Mucosa of rectum (tissue), 2 donors: ENCODE measurements around the gene SPOCD1.

ENCODE experiments used
- H3K27ac ChIP-seq, 2 donors: one replicate each; pipeline ENCODE4 v1.7.0; 2013; ENCODE audit warnings: inconsistent platforms in 2 of 2, low read depth in 2 of 2, low read length in 2 of 2
- H3K27me3 ChIP-seq, 2 donors: one replicate each; pipeline ENCODE4 v1.7.0; 2013; ENCODE audit warnings: low read length in 2 of 2; ENCODE audit not compliant: control insufficient read depth in 2 of 2, insufficient read depth in 2 of 2
- H3K36me3 ChIP-seq, 2 donors: one replicate each; pipeline ENCODE4 v1.7.0; 2013; ENCODE audit warnings: low read length in 2 of 2; ENCODE audit not compliant: control insufficient read depth in 2 of 2, insufficient read depth in 2 of 2
- H3K4me1 ChIP-seq, 2 donors: one replicate each; pipeline ENCODE4 v1.7.0; 2013; ENCODE audit warnings: low read length in 2 of 2, mild to moderate bottlenecking in 1 of 2; ENCODE audit not compliant: control insufficient read depth in 2 of 2, insufficient read depth in 2 of 2
- H3K4me3 ChIP-seq, 2 donors: one replicate each; pipeline ENCODE4 v1.7.0; 2013; ENCODE audit warnings: low read length in 2 of 2
- H3K9ac ChIP-seq, 2 donors: one replicate each; pipeline ENCODE4 v1.7.0; 2013; ENCODE audit warnings: low read length in 2 of 2, low read depth in 1 of 2, mild to moderate bottlenecking in 1 of 2
- H3K9me3 ChIP-seq, 2 donors: one replicate each; pipeline ENCODE4 v1.7.0; 2013; ENCODE audit warnings: low read length in 2 of 2; ENCODE audit not compliant: control insufficient read depth in 2 of 2
- donor health status: healthy.
- donor health status: Normal muscosa, but diverticular disease.

Gene SPOCD1

GRCh38 chr1:31789259-31790065 is 26.4 kb downstream of the SPOCD1 start:
- Histone ChIP-seq H3K9ac (peak overlapping the region; percentile 6 to 60), H3K27ac (peak overlapping the region in 1 of 2 donors; percentile 89)

GRCh38 chr1:31788825-31789256 is 27.0 kb downstream of the SPOCD1 start:
- Histone ChIP-seq H3K9me3 (no peaks in the 10 kb centered on the region), H3K36me3 (no peaks in the 10 kb centered on the region), H3K9ac (peak overlapping the region; percentile 60 to 85), H3K4me3 (peak overlapping the region; percentile 88 to 90), H3K27ac (peak overlapping the region; percentile 89), H3K4me1 (peaks cover 3 to 8% of the 10 kb centered on the region in 2 donors), H3K27me3 (no peaks in the 10 kb centered on the region)

More at GRCh38 chr1:31789259-31790065, 26.4 kb downstream of the SPOCD1 start:
- Histone ChIP-seq H3K4me1 (peaks cover 3 to 8% of the 10 kb centered on the region in 2 donors), H3K4me3 (peak overlapping the region; percentile 88 to 90), H3K9me3 (no peaks in the 10 kb centered on the region), H3K27me3 (no peaks in the 10 kb centered on the region), H3K36me3 (no peaks in the 10 kb centered on the region)

GRCh38 chr1:31788138-31788824 is 27.5 kb downstream of the SPOCD1 start:
- Histone ChIP-seq H3K27me3 (no peaks in the 10 kb centered on the region), H3K36me3 (no peaks in the 10 kb centered on the region), H3K4me1 (peaks cover 3 to 8% of the 10 kb centered on the region in 2 donors), H3K9ac (peak overlapping the region; percentile 83 to 85), H3K4me3 (peak overlapping the region; percentile 88 to 90), H3K9me3 (no peaks in the 10 kb centered on the region), H3K27ac (peak overlapping the region; percentile 89)

GRCh38 chr1:31787786-31788137 is 28.1 kb downstream of the SPOCD1 start:
- H3K9me3 ChIP-seq = no peaks in the 10 kb centered on the region
- H3K36me3 ChIP-seq = no peaks in the 10 kb centered on the region
- no peaks in the 10 kb centered on the region for H3K27me3 ChIP-seq
- no peak overlapping the region for H3K9ac ChIP-seq
- peaks cover 3 to 8% of the 10 kb centered on the region in 2 donors for H3K4me1 ChIP-seq
- peak overlapping the region; percentile 89 for H3K27ac ChIP-seq
- peak overlapping the region; percentile 88 to 90 for H3K4me3 ChIP-seq

- Histone ChIP-seq H3K36me3 (no peaks in the 10 kb centered on the region), H3K27ac (no peak overlapping the region), H3K9ac (no peak overlapping the region), H3K9me3 (no peaks in the 10 kb centered on the region), H3K4me1 (peaks cover 3 to 8% of the 10 kb centered on the region in 2 donors), H3K4me3 (no peak overlapping the region), H3K27me3 (no peaks in the 10 kb centered on the region)
Observed at GRCh38 chr1:31787261-31787660, 28.6 kb downstream of the SPOCD1 start.

GRCh38 chr1:31786366-31787060 is 29.3 kb downstream of the SPOCD1 start:
- Histone ChIP-seq H3K27ac (no peak overlapping the region), H3K4me1 (peaks cover 3 to 8% of the 10 kb centered on the region in 2 donors), H3K4me3 (no peak overlapping the region), H3K9ac (no peak overlapping the region), H3K36me3 (no peaks in the 10 kb centered on the region), H3K9me3 (no peaks in the 10 kb centered on the region), H3K27me3 (no peaks in the 10 kb centered on the region)

- Histone ChIP-seq H3K27ac (no peak overlapping the region), H3K9ac (no peak overlapping the region), H3K27me3 (no peaks in the 10 kb centered on the region), H3K4me3 (no peak overlapping the region), H3K4me1 (peaks cover 3 to 8% of the 10 kb centered on the region in 2 donors), H3K36me3 (no peaks in the 10 kb centered on the region), H3K9me3 (no peaks in the 10 kb centered on the region)
Observed at GRCh38 chr1:31785947-31786290, 29.9 kb downstream of the SPOCD1 start.

GRCh38 chr1:31785020-31785946 is 30.5 kb downstream of the SPOCD1 start:
- Histone ChIP-seq H3K9me3 (no peaks in the 10 kb centered on the region), H3K27me3 (no peaks in the 10 kb centered on the region), H3K36me3 (no peaks in the 10 kb centered on the region), H3K27ac (no peak overlapping the region), H3K9ac (no peak overlapping the region), H3K4me1 (peaks cover 3 to 8% of the 10 kb centered on the region in 2 donors), H3K4me3 (no peak overlapping the region)

GRCh38 chr1:31784356-31785019 is 31.3 kb downstream of the SPOCD1 start:
- H3K27me3 ChIP-seq = no peaks in the 10 kb centered on the region
- H3K9ac ChIP-seq = no peak overlapping the region
- no peak overlapping the region for H3K4me3 ChIP-seq
- H3K4me1 ChIP-seq = peaks cover 3 to 8% of the 10 kb centered on the region in 2 donors
- no peaks in the 10 kb centered on the region for H3K9me3 ChIP-seq
- no peak overlapping the region for H3K27ac ChIP-seq
- no peaks in the 10 kb centered on the region for H3K36me3 ChIP-seq
